ENCODE measurements around the gene SIX4. TPM values are rescaled to one million over a fixed set of nuclear protein-coding genes. Genes with fewer than 3 reads are reported as not detected.
A peak's percentile ranks its signal among the peaks of the same experiment; 100 is the strongest.

The SIX4 gene
- total and polyA plus RNA-seq, 10 of the 15 experiments (the other 5 are each of a cell fraction or from before 2014, with no cell fraction given) = 0.04 to 0.26 (median 0.06) TPM; not detected in 5

- ChIA-PET CTCF (no interaction called here), SMC1A (ENCODE audit: uncharacterized antibody, unreplicated experiment) (no interaction called here), POLR2A (no interaction called here), RAD21 (ENCODE audit: unreplicated experiment) (no interaction called here)
- Histone ChIP-seq H3K4me3 (peak overlapping the region; percentile 72), H3K79me2 (ENCODE audit: control insufficient read depth, insufficient read depth, low read length) (no peaks in the 10 kb centered on the region), H3K27me3 (replicated peaks in 1 of 2; ENCODE audit: control insufficient read depth in 2 of 2, insufficient read depth in 2 of 2, low read length in 1 of 2) (peaks cover 16 to 32% of the 10 kb centered on the region in 2 experiments), H4K20me1 (ENCODE audit: control insufficient read depth, insufficient read depth) (no peaks in the 10 kb centered on the region), H3K27ac (ENCODE audit: control insufficient read depth, insufficient read depth) (no peak overlapping the region), H3K4me1 (ENCODE audit: control insufficient read depth, insufficient read depth, low read length) (no peaks in the 10 kb centered on the region), H3K36me3 (ENCODE audit: control insufficient read depth in 2 of 2, insufficient read depth in 2 of 2, low read length in 1 of 2) (no peaks in the 10 kb centered on the region), H2AFZ (ENCODE audit: control insufficient read depth, low read depth, low read length) (peak overlapping the region; percentile 29), H3K9ac (ENCODE audit: control insufficient read depth, insufficient read depth, low read length) (peak overlapping the region; percentile 8; the same call in 1 of the 2 replicates), H3K4me2 (ENCODE audit: control insufficient read depth, insufficient read depth) (peak overlapping the region; percentile 98), H3K9me3 (replicated peaks; ENCODE audit: control insufficient read depth, insufficient read depth, low read length) (no peaks in the 10 kb centered on the region)
- no TSS peak for BruUV-seq (replicated peaks)
- in situ Hi-C loops (cut with MboI) = no loop called here
- TF ChIP-seq LARP7 (IDR thresholded peaks at IDR 0.05) (peak; percentile 73; the same call in 1 of the 2 replicates), POLR2A (IDR thresholded peaks at IDR 0.05; ENCODE audit: low read depth, low read length) (no peak), IKZF1 (conservative IDR thresholded peaks at IDR 0.05) (0 out of 2 replicates have a peak, but pooled peaks have one; percentile 38)
- peak; percentile 77 for ATAC-seq
- no peak for FAIRE-seq
- intact Hi-C loops (cut with micrococcal nuclease; ENCODE audit: unreplicated experiment) = loop anchor here (10.0 kb wide), 1 partner anchor 531 kb away; no protein-coding TSS in a partner anchor
- no peak for DNase-seq (ENCODE audit: low read depth, low spot score)
- 6% methylated on average over 67 of the region's 78 CpGs for WGBS (ENCODE audit: insufficient coverage, insufficient replicate concordance, low lambda C conversion rate, missing lambda C conversion rate)
These were observed 840 bp downstream of the SIX4 start for GRCh38 chr14:60723116-60723906.

- no peaks in the 10 kb centered on the region for H4K20me1 ChIP-seq (ENCODE audit: control insufficient read depth, insufficient read depth)
- H2AFZ ChIP-seq (ENCODE audit: control insufficient read depth, low read depth, low read length) = peak overlapping the region; percentile 33
- H3K9me3 ChIP-seq (replicated peaks; ENCODE audit: control insufficient read depth, insufficient read depth, low read length) = no peaks in the 10 kb centered on the region
- no peak overlapping the region; the same call in 1 of the 2 replicates for H3K9ac ChIP-seq (ENCODE audit: control insufficient read depth, insufficient read depth, low read length)
- FAIRE-seq = no peak
- ChIA-PET CTCF (no interaction called here), POLR2A (no interaction called here), SMC1A (ENCODE audit: uncharacterized antibody, unreplicated experiment) (no interaction called here), RAD21 (ENCODE audit: unreplicated experiment) (no interaction called here)
- TF ChIP-seq NR2F1 (conservative IDR thresholded peaks at IDR 0.05) (no peak), EED (IDR thresholded peaks at IDR 0.05; ENCODE audit: low read depth) (no peak), EP300 (IDR thresholded peaks at IDR 0.05; ENCODE audit: borderline replicate concordance in 1 of 2, control insufficient read depth in 1 of 2, low read depth in 2 of 2, low read length in 2 of 2) (no peak)
- intact Hi-C loops (cut with micrococcal nuclease; ENCODE audit: unreplicated experiment) (loop anchor here (10.0 kb wide), 1 partner anchor 532 kb away; no protein-coding TSS in a partner anchor), in situ Hi-C loops (cut with MboI) (no loop called here)
- 12% methylated on average over 46 of the region's 60 CpGs for WGBS (ENCODE audit: insufficient coverage, insufficient replicate concordance, low lambda C conversion rate, missing lambda C conversion rate)
- ATAC-seq = peak; percentile 56
- peaks cover 16 to 32% of the 10 kb centered on the region in 2 experiments for H3K27me3 ChIP-seq (replicated peaks in 1 of 2; ENCODE audit: control insufficient read depth in 2 of 2, insufficient read depth in 2 of 2, low read length in 1 of 2)
- H3K4me1 ChIP-seq (ENCODE audit: control insufficient read depth, insufficient read depth, low read length) = no peaks in the 10 kb centered on the region
- peak overlapping the region; percentile 72 for H3K4me3 ChIP-seq
- peak overlapping the region; percentile 98 for H3K4me2 ChIP-seq (ENCODE audit: control insufficient read depth, insufficient read depth)
- BruUV-seq (replicated peaks) = no TSS peak
- DNase-seq (ENCODE audit: low read depth, low spot score) = no peak
- H3K27ac ChIP-seq (ENCODE audit: control insufficient read depth, insufficient read depth) = no peak overlapping the region
- H3K79me2 ChIP-seq (ENCODE audit: control insufficient read depth, insufficient read depth, low read length) = no peaks in the 10 kb centered on the region
- H3K36me3 ChIP-seq (ENCODE audit: control insufficient read depth in 2 of 2, insufficient read depth in 2 of 2, low read length in 1 of 2) = no peaks in the 10 kb centered on the region
These were observed 1.6 kb downstream of the SIX4 start for GRCh38 chr14:60722357-60723115.

All from GM12878 (cell line).